Measurements from ENCODE around the gene PJVK. TPM values are rescaled to one million over a fixed set of nuclear protein-coding genes. Genes with fewer than 3 reads are reported as not detected.
A peak's percentile ranks its signal among the peaks of the same experiment; 100 is the strongest.

Gene PJVK
- total and polyA plus RNA-seq, 8 donors: 0.88 to 7.1 (median 1.7) TPM

DNA sequence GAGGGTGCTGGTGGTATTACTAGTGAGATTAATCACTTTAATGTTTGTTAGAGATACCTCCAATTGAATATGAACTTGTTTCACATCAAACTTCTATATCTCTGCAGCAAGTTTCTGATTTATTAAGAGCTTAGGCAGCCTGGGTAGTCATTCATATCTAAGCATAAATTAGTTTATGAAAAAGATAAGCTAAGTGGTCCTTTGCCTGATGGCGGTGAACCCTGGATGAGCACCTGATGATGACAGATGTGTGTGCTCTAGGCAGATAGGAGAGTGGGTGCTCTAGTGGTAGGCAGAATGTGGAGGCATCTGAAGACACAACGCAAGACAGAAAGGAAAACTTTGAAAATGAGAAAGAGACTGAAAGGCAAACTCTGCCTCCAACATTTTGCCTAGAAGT is 22.2 kb downstream of the PJVK start:
- Histone ChIP-seq H3K9me3 (no peaks in the 10 kb centered on the region), H3K36me3 (no peaks in the 10 kb centered on the region), H3K4me3 (no peak overlapping the region), H3K27ac (no peak overlapping the region), H3K27me3 (no peaks in the 10 kb centered on the region), H3K4me1 (peaks cover 0 to 9% (median 0%) of the 10 kb centered on the region in 3 donors)
- intact Hi-C loops (cut with DNase I): no loop called here
- DNase-seq: no peak
- ATAC-seq: no peak
- FAIRE-seq: no peak
- TF ChIP-seq, protein P1, sequence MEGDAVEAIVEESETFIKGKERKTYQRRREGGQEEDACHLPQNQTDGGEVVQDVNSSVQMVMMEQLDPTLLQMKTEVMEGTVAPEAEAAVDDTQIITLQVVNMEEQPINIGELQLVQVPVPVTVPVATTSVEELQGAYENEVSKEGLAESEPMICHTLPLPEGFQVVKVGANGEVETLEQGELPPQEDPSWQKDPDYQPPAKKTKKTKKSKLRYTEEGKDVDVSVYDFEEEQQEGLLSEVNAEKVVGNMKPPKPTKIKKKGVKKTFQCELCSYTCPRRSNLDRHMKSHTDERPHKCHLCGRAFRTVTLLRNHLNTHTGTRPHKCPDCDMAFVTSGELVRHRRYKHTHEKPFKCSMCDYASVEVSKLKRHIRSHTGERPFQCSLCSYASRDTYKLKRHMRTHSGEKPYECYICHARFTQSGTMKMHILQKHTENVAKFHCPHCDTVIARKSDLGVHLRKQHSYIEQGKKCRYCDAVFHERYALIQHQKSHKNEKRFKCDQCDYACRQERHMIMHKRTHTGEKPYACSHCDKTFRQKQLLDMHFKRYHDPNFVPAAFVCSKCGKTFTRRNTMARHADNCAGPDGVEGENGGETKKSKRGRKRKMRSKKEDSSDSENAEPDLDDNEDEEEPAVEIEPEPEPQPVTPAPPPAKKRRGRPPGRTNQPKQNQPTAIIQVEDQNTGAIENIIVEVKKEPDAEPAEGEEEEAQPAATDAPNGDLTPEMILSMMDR (IDR thresholded peaks at IDR 0.05): no peak
- WGBS, 2 donors: 94 to 100% methylated on average over 2 of the region's 2 CpGs

DNA sequence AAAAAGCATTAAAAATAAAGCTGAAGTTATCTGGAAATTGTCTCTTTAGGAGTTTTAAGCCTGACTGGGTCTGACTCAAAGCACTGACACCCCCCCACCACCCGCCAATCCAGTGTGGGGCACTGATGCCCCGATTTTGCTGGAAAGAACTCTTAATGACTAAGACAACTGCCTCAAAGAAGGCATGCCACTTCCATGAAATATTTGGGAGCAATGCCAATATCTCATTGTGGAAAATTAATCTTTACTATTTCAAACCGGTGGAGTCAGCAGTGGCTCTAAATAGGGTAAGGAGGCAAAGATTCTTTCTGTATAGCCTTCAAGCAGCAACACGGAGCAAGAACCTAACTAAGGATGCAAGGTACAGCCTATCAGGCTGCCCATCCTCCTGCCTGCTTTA is 22.8 kb downstream of the PJVK start:
- Histone ChIP-seq H3K27me3 (no peaks in the 10 kb centered on the region), H3K36me3 (no peaks in the 10 kb centered on the region), H3K27ac (no peak overlapping the region), H3K4me3 (no peak overlapping the region), H3K9me3 (no peaks in the 10 kb centered on the region), H3K4me1 (peaks cover 0 to 9% (median 0%) of the 10 kb centered on the region in 3 donors)
- no peak for FAIRE-seq
- 50 to 64% methylated on average over 4 of the region's 4 CpGs for WGBS, 2 donors
- intact Hi-C loops (cut with DNase I): no loop called here
- TF ChIP-seq, protein P1 (IDR thresholded peaks at IDR 0.05): no peak
- DNase-seq: no peak
- ATAC-seq: no peak

DNA sequence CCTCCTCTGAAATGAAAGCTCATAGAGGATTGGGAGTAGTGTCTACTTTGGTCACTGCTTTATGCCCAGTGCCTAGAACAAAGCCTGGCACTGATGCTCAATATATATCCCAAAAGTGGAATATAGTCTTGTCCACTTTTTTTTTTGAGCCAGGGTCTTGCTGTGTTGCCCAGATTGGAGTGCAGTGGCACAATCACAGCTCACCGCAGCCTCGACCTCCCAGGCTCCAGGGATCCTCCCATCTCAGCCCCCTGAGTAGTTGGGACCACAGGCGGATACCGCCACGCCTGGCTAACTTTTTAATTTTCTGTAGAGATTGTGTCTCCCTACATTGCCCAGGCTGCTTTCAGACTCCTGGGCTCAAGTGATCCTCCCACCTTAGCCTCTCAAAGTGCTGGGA is 23.4 kb downstream of the PJVK start:
- Histone ChIP-seq H3K4me1 (peaks cover 0 to 13% (median 0%) of the 10 kb centered on the region in 3 donors), H3K4me3 (no peak overlapping the region), H3K27me3 (no peaks in the 10 kb centered on the region), H3K27ac (no peak overlapping the region), H3K36me3 (no peaks in the 10 kb centered on the region), H3K9me3 (no peaks in the 10 kb centered on the region)
- ATAC-seq: no peak
- DNase-seq: no peak
- intact Hi-C loops (cut with DNase I): no loop called here
- no peak for FAIRE-seq
- TF ChIP-seq, protein P1 (IDR thresholded peaks at IDR 0.05): no peak
- WGBS, 2 donors: 95 to 97% methylated on average over 5 of the region's 5 CpGs

DNA sequence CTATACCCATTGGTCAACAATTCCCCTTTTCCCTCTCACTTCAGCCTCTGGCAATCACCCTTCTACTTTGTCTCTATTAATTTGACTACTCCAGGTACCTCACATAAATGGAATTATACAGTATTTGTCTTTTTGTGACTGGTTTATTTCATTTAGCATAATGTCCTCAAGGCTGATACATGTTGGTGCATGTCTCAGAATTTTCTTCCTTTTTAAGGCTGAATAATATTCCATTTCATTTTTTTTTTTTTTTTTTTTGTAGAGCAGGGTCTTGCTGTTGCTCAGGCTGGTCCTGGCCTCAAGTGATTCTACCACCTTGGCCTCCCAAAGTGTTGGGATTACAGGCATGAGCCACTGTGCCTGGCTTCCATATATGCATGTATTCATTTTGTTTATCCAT is 25.3 kb downstream of the PJVK start:
- ATAC-seq (no peak), FAIRE-seq (no peak), DNase-seq (no peak)
- Histone ChIP-seq H3K4me1 (peaks cover 0 to 20% (median 0%) of the 10 kb centered on the region in 3 donors), H3K9me3 (no peaks in the 10 kb centered on the region), H3K4me3 (no peak overlapping the region), H3K36me3 (no peaks in the 10 kb centered on the region), H3K27me3 (no peaks in the 10 kb centered on the region), H3K27ac (no peak overlapping the region)
- TF ChIP-seq, protein P1 (IDR thresholded peaks at IDR 0.05): no peak
- intact Hi-C loops (cut with DNase I): no loop called here

DNA sequence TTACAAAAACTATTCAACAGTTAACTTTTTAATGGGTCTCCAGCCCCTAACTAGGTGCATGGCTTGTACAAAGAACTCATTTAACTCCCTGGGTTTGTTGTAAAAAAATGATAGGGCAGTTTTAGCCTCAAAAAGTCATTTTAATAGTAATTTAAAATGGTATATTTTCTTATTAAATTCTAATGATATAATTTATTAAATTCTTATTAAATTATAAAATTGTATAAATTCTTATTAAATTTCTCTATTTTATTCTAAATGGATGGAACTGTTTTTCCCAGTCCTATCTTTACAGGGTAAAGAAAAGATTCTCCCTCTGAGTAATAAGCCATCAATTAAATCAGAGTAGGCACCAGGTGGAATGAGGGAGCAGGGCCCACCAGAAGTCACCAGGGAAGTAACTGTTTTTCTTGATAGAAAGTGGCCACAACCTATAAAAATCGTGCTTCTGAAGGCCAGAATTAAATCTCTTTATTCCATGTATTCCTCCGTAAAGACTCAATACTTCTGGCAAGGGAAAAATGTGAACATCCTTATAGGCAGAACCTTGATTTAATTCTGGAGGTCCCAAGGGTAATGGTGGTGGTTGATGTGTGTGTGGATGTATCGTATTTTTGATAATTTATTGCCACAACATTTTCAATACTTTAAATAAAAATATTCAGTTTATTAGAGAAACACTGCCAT is 26.4 kb downstream of the PJVK start:
- ATAC-seq: no peak
- peak; percentile 17 for FAIRE-seq
- Histone ChIP-seq H3K27ac (peak overlapping the region; percentile 87 to 97 (median 95)), H3K27me3 (no peaks in the 10 kb centered on the region), H3K4me3 (peak overlapping the region; percentile 49 to 78 (median 54)), H3K36me3 (no peaks in the 10 kb centered on the region), H3K4me1 (peaks cover 5 to 30% (median 5%) of the 10 kb centered on the region in 3 donors), H3K9me3 (no peaks in the 10 kb centered on the region)
- DNase-seq: no peak
- TF ChIP-seq, protein P1 (IDR thresholded peaks at IDR 0.05): no peak
- intact Hi-C loops (cut with DNase I): no loop called here
- 18 to 20% methylated on average over 3 of the region's 3 CpGs for WGBS, 2 donors

Measured in pancreas (tissue), 10 donors.